HepG2 (cell line): Measurements from ENCODE around the gene SAMSN1.

ENCODE experiments used
- ARID4A ChIP-seq: sonication (generic); formaldehyde crosslinking; IDR thresholded peaks from 2 replicates; pipeline ENCODE4 v1.5.0; 2020; ENCODE audit warnings: mild to moderate bottlenecking, missing genetic modification reagents, borderline replicate concordance
- CEBPZ ChIP-seq: IDR thresholded peaks from 2 replicates; pipeline ENCODE4 v1.6.1; 2012; ENCODE audit warnings: low read length, improper control_type of control experiment

GRCh38 chr21:14547834-14548513 lies 1.9 kb upstream of the SAMSN1 start:
- TF ChIP-seq CEBPZ (no peak), ARID4A (CRISPR knock-in tag) (no peak)
